HCT116 (cell line): Measurements from ENCODE around the gene DUOXA2.

Experiments
- EZH2 ChIP-seq: fragments of 200-600 bp; sonication (generic); IDR thresholded peaks from 2 replicates; pipeline ENCODE4 v1.6.1; 2017; ENCODE audit warnings: antibody characterized with exemption, mixed run types
- POLR2A ChIP-seq: IDR thresholded peaks from 2 replicates; pipeline ENCODE4 v1.7.0; 2011; ENCODE audit warnings: borderline replicate concordance; ENCODE audit not compliant: insufficient read depth, insufficient read length; ENCODE audit errors: extremely low read depth
- SRF ChIP-seq: IDR thresholded peaks from 2 replicates; pipeline ENCODE4 v1.6.1; 2012; ENCODE audit warnings: low read depth
- TF ChIP-seq, protein P1 (sequence below), 3 experiments: fragments of 200-600 bp in 1 of 3; sonication (generic) in 1 of 3; IDR thresholded peaks in 2 of 3; conservative IDR thresholded peaks in 1 of 3; 2 replicates each; pipeline ENCODE4 v1.5.1; 2012 to 2017; ENCODE audit warnings: low read depth in 2 of 3, low read length in 2 of 3, antibody characterized with exemption in 1 of 3, borderline replicate concordance in 1 of 3, control low read depth in 1 of 3, mild to moderate bottlenecking in 1 of 3, mixed read lengths in 1 of 3, mixed run types in 1 of 3, moderate library complexity in 1 of 3; ENCODE audit not compliant: insufficient read depth in 1 of 3

DNA sequence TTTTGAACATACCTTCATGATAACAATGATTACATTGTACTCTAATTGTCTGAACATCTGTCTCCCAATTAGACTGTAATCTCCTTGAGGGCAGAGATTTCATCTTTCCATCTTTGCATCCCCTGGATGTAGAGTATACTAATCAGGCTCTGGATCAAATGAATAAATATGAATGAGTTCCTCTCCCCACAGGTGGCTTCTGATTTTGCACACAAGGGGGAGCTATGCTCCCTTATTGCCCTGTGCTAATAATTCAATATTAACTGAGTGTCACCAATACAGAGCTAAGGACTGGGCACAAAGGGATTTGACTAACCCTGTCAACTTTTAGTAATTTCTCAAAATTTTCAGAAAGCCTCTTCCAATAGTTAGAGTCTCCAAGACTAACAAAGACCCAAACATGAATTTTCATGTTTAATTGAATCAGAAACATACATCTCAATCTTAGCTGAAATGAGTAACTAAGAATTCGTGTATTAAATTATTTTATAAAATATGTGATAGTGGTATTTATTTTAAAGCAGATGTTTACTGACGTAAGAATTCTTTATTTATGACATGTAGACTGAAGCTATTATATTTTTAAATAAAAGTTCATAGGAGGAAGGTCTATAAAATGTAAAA is 12.5 kb downstream of the DUOXA2 start:
- TF ChIP-seq EZH2, result no peak
- TF ChIP-seq POLR2A, result no peak
- TF ChIP-seq, protein P1, sequence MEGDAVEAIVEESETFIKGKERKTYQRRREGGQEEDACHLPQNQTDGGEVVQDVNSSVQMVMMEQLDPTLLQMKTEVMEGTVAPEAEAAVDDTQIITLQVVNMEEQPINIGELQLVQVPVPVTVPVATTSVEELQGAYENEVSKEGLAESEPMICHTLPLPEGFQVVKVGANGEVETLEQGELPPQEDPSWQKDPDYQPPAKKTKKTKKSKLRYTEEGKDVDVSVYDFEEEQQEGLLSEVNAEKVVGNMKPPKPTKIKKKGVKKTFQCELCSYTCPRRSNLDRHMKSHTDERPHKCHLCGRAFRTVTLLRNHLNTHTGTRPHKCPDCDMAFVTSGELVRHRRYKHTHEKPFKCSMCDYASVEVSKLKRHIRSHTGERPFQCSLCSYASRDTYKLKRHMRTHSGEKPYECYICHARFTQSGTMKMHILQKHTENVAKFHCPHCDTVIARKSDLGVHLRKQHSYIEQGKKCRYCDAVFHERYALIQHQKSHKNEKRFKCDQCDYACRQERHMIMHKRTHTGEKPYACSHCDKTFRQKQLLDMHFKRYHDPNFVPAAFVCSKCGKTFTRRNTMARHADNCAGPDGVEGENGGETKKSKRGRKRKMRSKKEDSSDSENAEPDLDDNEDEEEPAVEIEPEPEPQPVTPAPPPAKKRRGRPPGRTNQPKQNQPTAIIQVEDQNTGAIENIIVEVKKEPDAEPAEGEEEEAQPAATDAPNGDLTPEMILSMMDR (IDR thresholded peaks at IDR 0.05 in 2 of 3, conservative IDR thresholded peaks at IDR 0.05 in 1 of 3; ENCODE audit: borderline replicate concordance in 1 of 3, insufficient read depth in 1 of 3, low read depth in 2 of 3, low read length in 2 of 3), result peak; percentile 71 to 92 (median 78)
- TF ChIP-seq SRF, result no peak
